ENCODE data around the gene P3H3.

P3H3 gene

DNA sequence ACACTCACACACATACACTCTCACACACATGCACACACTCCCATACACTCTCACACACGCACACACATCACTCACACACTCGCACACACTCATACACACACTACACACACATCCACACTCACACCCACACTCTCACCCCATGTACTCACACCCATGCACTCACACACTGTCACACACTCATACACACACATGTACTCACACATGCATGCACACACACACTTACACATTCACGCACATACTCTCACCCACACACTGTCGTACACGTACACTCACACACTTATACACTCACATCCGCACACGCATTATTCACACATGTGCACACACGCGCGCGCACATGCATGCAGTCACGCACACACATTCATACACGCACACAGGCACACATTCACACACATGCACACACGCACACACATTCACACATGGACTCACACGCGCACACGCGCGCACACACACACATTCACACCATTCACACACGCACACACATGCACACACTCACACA, 10.5 kb upstream of the P3H3 start:
- Mint-ChIP-seq H3K27me3 (peaks cover 3% of the 10 kb centered on the region), H3K9me3 (no peaks in the 10 kb centered on the region), H3K36me3 (ENCODE audit: low read depth) (peaks cover 72% of the 10 kb centered on the region), H3K27ac (no peak overlapping the region), H3K4me3 (no peak overlapping the region), H3K4me1 (ENCODE audit: low read depth) (peaks cover 70% of the 10 kb centered on the region)
- intact Hi-C loops (cut with micrococcal nuclease): no loop called here

GRCh38 chr12:6818222-6818621, 10.0 kb upstream of the P3H3 start:
- Mint-ChIP-seq H3K36me3 (ENCODE audit: low read depth) (peaks cover 72% of the 10 kb centered on the region), H3K9me3 (no peaks in the 10 kb centered on the region), H3K27ac (no peak overlapping the region), H3K4me3 (no peak overlapping the region), H3K27me3 (peaks cover 4% of the 10 kb centered on the region), H3K4me1 (ENCODE audit: low read depth) (peaks cover 74% of the 10 kb centered on the region)
- intact Hi-C loops (cut with micrococcal nuclease): no loop called here

- Mint-ChIP-seq H3K4me3 (no peak overlapping the region), H3K4me1 (ENCODE audit: low read depth) (peaks cover 76% of the 10 kb centered on the region), H3K36me3 (ENCODE audit: low read depth) (peaks cover 72% of the 10 kb centered on the region), H3K27me3 (peaks cover 4% of the 10 kb centered on the region), H3K27ac (no peak overlapping the region), H3K9me3 (no peaks in the 10 kb centered on the region)
- intact Hi-C loops (cut with micrococcal nuclease): no loop called here
Measured at GRCh38 chr12:6818645-6819044, 9.6 kb upstream of the P3H3 start.

DNA sequence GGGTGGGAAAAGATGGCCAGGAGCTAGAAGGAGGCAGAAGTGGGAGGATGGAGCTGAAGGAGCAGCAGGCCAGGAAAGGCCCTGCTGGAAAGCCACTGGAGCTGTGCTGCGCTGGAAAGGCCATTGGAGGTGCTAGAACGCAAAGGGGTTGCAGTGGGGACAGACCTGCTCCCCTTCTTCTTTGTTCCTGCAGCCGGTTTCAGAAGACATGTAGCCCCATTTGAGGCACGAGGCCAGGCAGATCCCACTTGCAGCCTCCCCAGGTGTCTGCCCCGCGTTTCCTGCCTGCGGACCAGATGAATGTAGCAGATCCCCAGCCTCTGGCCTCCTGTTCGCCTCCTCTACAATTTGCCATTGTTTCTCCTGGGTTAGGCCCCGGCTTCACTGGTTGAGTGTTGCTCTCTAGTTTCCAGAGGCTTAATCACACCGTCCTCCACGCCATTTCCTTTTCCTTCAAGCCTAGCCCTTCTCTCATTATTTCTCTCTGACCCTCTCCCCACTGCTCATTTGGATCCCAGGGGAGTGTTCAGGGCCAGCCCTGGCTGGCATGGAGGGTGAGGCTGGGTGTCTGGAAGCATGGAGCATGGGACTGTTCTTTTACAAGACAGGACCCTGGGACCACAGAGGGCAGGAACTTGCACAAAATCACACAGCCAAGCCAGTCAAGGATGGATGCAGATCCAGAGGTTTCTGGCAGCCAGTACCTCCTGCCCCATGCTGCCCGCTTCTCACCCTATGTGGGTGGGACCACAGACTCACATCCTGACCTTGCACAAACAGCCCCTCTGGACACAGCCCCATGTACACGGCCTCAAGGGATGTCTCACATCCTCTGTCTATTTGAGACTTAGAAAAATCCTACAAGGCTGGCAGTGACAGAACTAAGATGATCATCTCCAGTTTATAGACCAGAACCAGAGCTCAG, 8.8 kb upstream of the P3H3 start:
- peaks cover 4% of the 10 kb centered on the region for H3K27me3 Mint-ChIP-seq

DNA sequence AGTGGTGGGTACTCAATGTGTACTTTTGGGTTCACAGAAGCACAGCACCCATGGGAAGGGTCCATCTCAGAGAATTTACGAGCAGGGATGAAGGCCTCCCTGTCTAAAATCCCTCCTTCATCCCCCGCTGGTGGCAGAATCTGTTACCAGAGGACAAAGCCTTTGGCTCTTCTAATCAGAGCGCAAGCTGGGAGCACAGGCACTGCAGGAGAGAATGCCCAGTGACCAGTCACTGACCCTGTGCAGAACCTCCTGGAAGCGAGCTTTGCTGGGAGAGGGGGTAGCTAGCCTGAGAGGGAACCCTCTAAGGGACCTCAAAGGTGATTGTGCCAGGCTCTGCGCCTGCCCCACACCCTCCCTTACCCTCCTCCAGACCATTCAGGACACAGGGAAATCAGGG, 8.0 kb upstream of the P3H3 start:
- Mint-ChIP-seq H3K36me3 (ENCODE audit: low read depth) (peaks cover 69% of the 10 kb centered on the region), H3K4me3 (no peak overlapping the region), H3K9me3 (no peaks in the 10 kb centered on the region), H3K27ac (peak overlapping the region; percentile 78), H3K27me3 (peaks cover 10% of the 10 kb centered on the region), H3K4me1 (ENCODE audit: low read depth) (peaks cover 67% of the 10 kb centered on the region)
- intact Hi-C loops (cut with micrococcal nuclease): loop anchor here (5.0 kb wide), 1 partner anchor 33 kb away; the partner anchor contains the start of gene CD4

More for the DNA sequence above, 8.8 kb upstream of the P3H3 start:
- Mint-ChIP-seq H3K27ac (peak overlapping the region; percentile 78), H3K4me3 (no peak overlapping the region), H3K9me3 (no peaks in the 10 kb centered on the region), H3K4me1 (ENCODE audit: low read depth) (peaks cover 69% of the 10 kb centered on the region), H3K36me3 (ENCODE audit: low read depth) (peaks cover 69% of the 10 kb centered on the region)
- intact Hi-C loops (cut with micrococcal nuclease): loop anchor here (5.0 kb wide), 1 partner anchor 32 kb away; the partner anchor contains the start of gene CD4

DNA sequence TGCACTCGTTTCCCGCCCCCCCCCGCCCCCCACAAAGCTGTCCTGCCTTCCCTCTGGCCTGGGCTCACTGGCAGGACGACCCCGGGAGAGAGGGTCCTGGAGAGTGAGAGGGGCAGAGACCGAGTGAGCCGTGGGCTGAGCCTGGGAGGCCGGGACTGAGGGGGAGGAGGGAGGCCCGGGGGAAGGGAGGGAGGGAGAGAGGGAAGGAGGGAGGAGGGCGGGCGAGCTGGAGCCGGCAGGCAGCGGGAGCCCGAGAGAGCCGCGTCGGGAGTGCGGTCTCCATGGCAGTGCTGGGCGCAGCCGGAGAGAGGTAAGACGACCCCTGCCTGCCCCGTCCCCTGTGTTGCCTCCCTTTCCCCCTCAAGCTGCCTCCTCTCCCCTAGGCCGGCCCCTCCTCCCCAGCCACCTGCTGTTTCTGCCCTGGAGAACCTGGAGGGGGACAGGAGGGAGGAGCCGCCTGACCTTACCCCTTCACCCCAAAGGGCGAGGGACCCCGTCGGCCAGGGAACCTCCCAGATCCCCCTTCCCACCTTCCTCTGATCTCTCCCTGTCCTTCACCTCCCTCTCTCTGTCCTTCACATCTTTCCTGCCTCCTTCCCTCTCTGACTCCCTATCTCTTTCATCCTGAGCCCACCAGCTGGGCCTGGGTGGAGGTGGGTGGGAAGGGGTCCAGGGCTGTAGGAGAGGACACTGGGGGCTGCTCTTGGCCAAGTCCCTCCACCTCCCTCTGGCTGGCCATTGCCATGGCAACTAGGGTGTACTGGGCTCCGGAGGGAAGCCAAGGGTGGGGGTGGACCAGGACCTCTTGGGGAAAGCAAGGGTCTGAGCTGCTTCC, 6.4 kb upstream of the P3H3 start, which contains the start of gene GPR162:
Gene GPR162, plus strand, starts transcription at position 231 of the 835 bp plus-strand sequence. CDS start 2,078 bp downstream, outside the sequence.
- peaks cover 22% of the 10 kb centered on the region for H3K27me3 Mint-ChIP-seq
- H3K9me3 Mint-ChIP-seq: no peaks in the 10 kb centered on the region
- peaks cover 63% of the 10 kb centered on the region for H3K4me1 Mint-ChIP-seq (ENCODE audit: low read depth)
- H3K4me3 Mint-ChIP-seq: peak within 1 kb of the TSS; percentile 80
- peaks cover 55% of the 10 kb centered on the region for H3K36me3 Mint-ChIP-seq (ENCODE audit: low read depth)
- H3K27ac Mint-ChIP-seq: peak within 1 kb of the TSS; percentile 78
- intact Hi-C loops (cut with micrococcal nuclease): loop anchor here (5.0 kb wide), 1 partner anchor 35 kb away; the partner anchor contains the start of gene CD4

GRCh38 chr12:6822426-6823135, 5.6 kb upstream of the P3H3 start:
- Mint-ChIP-seq H3K4me3 (peak overlapping the region; percentile 80), H3K27ac (peak overlapping the region; percentile 78), H3K27me3 (peaks cover 30% of the 10 kb centered on the region), H3K9me3 (no peaks in the 10 kb centered on the region), H3K4me1 (ENCODE audit: low read depth) (peaks cover 68% of the 10 kb centered on the region), H3K36me3 (ENCODE audit: low read depth) (peaks cover 48% of the 10 kb centered on the region)
- intact Hi-C loops (cut with micrococcal nuclease): loop anchor here (5.0 kb wide), 1 partner anchor 35 kb away; the partner anchor contains the start of gene CD4

DNA sequence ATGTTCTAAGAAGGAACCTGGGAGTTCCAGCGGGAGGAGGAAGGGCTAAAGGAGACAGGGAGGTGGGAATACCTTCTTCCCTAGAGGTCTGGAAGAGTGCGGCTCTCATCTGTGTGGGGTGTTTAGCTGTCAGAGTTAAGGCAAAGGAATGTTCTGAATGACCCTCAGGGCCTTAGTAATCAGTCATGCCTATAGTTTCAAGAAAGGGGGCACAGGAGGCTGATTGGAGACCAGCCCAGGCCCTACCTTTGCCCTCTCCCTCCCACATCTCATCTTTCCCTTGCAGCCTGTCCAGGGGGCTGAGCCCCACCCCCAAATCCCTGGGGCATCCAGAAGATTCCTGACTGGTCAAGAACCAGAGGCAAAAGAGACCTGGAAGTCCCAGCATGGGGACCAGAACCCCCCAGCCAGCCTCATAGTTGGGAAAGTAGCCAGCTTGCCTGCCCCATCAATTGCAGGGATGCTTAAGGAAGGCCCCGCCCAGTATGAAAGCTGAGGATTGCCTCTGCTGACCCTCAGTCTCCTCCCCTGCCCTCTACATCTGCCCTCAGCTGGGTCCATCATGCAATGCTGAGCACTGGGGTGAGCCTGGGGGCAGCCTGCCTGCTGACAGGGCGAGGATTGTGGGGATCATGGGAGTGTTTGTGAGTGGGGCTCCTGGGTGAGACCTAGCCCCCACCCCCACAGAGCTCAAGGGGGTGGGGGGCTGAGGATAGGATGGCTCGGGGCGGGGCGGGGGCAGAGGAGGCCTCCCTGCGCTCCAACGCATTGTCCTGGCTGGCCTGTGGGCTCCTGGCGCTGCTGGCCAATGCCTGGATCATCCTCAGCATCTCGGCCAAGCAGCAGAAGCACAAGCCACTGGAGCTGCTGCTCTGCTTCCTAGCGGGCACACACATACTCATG, 4.8 kb upstream of the P3H3 start:
- Mint-ChIP-seq H3K9me3 (no peaks in the 10 kb centered on the region), H3K4me3 (no peak overlapping the region), H3K27me3 (peaks cover 35% of the 10 kb centered on the region), H3K36me3 (ENCODE audit: low read depth) (peaks cover 39% of the 10 kb centered on the region), H3K4me1 (ENCODE audit: low read depth) (peaks cover 70% of the 10 kb centered on the region), H3K27ac (peak overlapping the region; percentile 78)
- intact Hi-C loops (cut with micrococcal nuclease): loop anchor here (5.0 kb wide), 1 partner anchor 36 kb away; the partner anchor contains the start of gene CD4

- H3K9me3 Mint-ChIP-seq: no peaks in the 10 kb centered on the region
- peaks cover 66% of the 10 kb centered on the region for H3K4me1 Mint-ChIP-seq (ENCODE audit: low read depth)
- no peak overlapping the region for H3K27ac Mint-ChIP-seq
- peaks cover 41% of the 10 kb centered on the region for H3K27me3 Mint-ChIP-seq
- no peak overlapping the region for H3K4me3 Mint-ChIP-seq
- intact Hi-C loops (cut with micrococcal nuclease): loop anchor here (5.0 kb wide), 1 partner anchor 37 kb away; the partner anchor contains the start of gene CD4
- H3K36me3 Mint-ChIP-seq (ENCODE audit: low read depth): peaks cover 31% of the 10 kb centered on the region
Measured at GRCh38 chr12:6824085-6824775, 4.0 kb upstream of the P3H3 start.

- intact Hi-C loops (cut with micrococcal nuclease): loop anchor here (1.0 to 5.0 kb wide), 5 partner anchors 38 to 208 kb away; partner anchors contain the start of genes CD4, MLF2 and ZNF384
- H3K4me3 Mint-ChIP-seq: no peak overlapping the region
- H3K4me1 Mint-ChIP-seq (ENCODE audit: low read depth): peaks cover 65% of the 10 kb centered on the region
- H3K9me3 Mint-ChIP-seq: no peaks in the 10 kb centered on the region
- H3K27ac Mint-ChIP-seq: no peak overlapping the region
- peaks cover 48% of the 10 kb centered on the region for H3K27me3 Mint-ChIP-seq
- H3K36me3 Mint-ChIP-seq (ENCODE audit: low read depth): peaks cover 24% of the 10 kb centered on the region
Measured at GRCh38 chr12:6824901-6825381, 3.3 kb upstream of the P3H3 start.

DNA sequence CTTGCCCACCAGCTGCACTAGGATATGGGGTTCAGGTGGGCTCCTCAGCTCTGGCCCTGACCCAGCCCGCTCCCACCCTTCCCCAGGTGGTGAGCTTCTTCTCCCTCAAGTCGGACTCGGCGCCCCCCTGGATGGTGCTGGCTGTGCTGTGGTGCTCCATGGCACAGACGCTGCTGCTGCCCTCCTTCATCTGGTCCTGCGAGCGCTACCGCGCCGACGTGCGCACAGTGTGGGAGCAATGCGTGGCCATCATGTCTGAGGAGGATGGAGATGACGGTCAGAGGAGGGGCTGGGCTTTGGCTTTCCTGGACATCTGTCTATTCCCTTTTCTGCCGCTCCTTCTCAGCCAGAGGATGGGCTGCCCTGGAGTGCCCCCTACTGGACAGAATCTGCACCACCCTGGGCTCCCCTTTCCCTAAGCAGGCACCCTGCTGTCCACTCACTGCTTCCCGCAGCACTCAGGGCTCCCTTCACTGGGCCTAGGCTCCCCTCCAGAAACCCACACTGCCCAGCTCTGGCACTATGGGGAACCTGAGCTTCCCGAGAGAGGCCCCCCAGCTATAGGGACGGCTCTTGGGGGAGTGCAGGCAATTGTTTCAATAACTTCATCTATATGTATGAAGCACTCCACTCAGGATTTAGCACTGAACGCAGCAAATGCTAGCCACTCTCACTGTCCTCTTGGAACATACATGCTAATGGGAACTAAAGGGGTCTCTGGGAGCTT, 2.6 kb upstream of the P3H3 start:
- intact Hi-C loops (cut with micrococcal nuclease): loop anchor here (1.0 to 5.0 kb wide), 4 partner anchors 72 to 208 kb away; partner anchors contain the start of genes MLF2 and ZNF384
- H3K4me3 Mint-ChIP-seq: no peak overlapping the region
- H3K27me3 Mint-ChIP-seq: peaks cover 54% of the 10 kb centered on the region
- H3K36me3 Mint-ChIP-seq (ENCODE audit: low read depth): peaks cover 18% of the 10 kb centered on the region
- H3K9me3 Mint-ChIP-seq: no peaks in the 10 kb centered on the region
- no peak overlapping the region for H3K27ac Mint-ChIP-seq
- peaks cover 65% of the 10 kb centered on the region for H3K4me1 Mint-ChIP-seq (ENCODE audit: low read depth)

Measured in dendritic cell treated with granulocyte-macrophage colony-stimulating factor and Interleukin-4, amounts not matched to agents 40 ng/mL and 50 ng/mL, for 4 days (primary cell).